ENCODE results near the gene SLC38A3.

DNA sequence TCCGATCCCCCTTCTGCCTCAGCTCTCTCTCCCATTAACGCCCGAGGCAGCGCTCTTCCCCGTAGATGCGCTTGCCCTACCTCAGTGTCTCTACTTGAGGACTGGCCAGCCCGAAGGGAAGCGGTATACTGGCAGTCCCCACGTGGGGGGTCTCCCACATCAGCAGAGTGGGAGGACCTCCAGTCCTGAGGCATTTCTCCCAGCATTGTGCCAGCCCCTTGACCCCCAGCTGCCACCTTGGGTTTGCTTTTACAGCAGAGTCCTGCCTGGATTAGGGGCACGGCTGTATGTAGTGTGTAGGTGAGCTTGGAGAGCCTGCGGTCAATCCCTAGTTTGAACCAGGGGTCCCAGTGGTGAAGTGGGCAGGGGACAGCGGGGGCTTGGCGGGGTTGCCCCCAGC is 49.2 kb upstream of the SLC38A3 start:
- TF ChIP-seq CTCF (IDR thresholded peaks at IDR 0.05; ENCODE audit: low read depth, low read length) (no peak), EZH2phosphoT487 (IDR thresholded peaks at IDR 0.05; ENCODE audit: low read depth) (no peak)

All from OCI-LY3 (cell line).